Gastroesophageal sphincter (tissue), 3 donors: ENCODE results near the gene SCAND1.
"Not testable (repeated sequence)": the region's sequence is repeated elsewhere in the genome, so short reads cannot be mapped to it uniquely, and the experiment has no call there.

Experiments
- CTCF ChIP-seq, 4 experiments: fragments of 200-600 bp in 2 of 4; fragments of 450-650 bp in 2 of 4; sonication (generic) in 1 of 4; IDR thresholded peaks; one replicate each; pipeline ENCODE4 v1.5.1; 2017 to 2019; ENCODE audit warnings: antibody characterized with exemption in 4 of 4, mild to moderate bottlenecking in 2 of 4, moderate library complexity in 2 of 4
- POLR2AphosphoS5 ChIP-seq: sonication (generic); formaldehyde crosslinking; IDR thresholded peaks from one replicate; pipeline ENCODE4 v1.6.1; 2017; ENCODE audit warnings: antibody characterized with exemption

DNA sequence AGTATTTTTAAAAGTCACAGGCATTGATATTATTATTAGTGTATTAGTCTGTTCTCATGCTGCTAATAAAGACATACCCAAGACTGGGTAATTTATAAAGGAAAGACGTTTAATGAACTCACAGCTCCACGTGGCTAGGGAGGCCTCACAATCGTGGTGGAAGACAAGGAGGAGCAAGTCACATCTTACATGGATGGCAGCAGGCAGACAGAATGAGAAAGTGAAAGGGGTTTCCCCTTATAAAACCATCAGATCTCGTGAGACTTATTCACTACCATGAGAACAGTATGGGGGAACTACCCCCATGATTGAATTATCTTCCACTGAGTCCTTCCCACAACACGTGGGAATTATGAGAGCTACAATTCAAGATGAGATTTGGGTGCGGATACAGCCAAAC lies 5.0 kb upstream of the SCAND1 start:
- not testable (repeated sequence) for TF ChIP-seq POLR2AphosphoS5; CTCF (IDR thresholded peaks at IDR 0.05)
